Neutrophil (primary cell): ENCODE results near the gene FAM186B.

Experiments used
- H3K27ac ChIP-seq: fragments of 200-600 bp; sonication (generic); 2 replicates; pipeline ENCODE4 v1.5.1; 2016; ENCODE audit warnings: mild to moderate bottlenecking, moderate library complexity
- H3K27me3 ChIP-seq: fragments of 200-600 bp; sonication (generic); 2 replicates; pipeline ENCODE4 v1.6.0; 2016; ENCODE audit warnings: mild to moderate bottlenecking
- H3K36me3 ChIP-seq: fragments of 200-600 bp; sonication (generic); 2 replicates; pipeline ENCODE4 v1.5.1; 2017
- H3K4me1 ChIP-seq, 2 experiments: fragments of 200-600 bp in 1 of 2; sonication (generic) in 1 of 2; 1 replicate in 1 of 2; 2 replicates in 1 of 2; pipeline versions ENCODE4 v1.5.1 to v1.6.1; 2013 to 2016; ENCODE audit warnings: low read depth in 1 of 2, low read length in 1 of 2, mild to moderate bottlenecking in 1 of 2, moderate library complexity in 1 of 2; ENCODE audit not compliant: control insufficient read depth in 1 of 2, insufficient read depth in 1 of 2
- H3K4me3 ChIP-seq, 2 experiments: fragments of 200-600 bp in 1 of 2; sonication (generic) in 1 of 2; 1 replicate in 1 of 2; 2 replicates in 1 of 2; pipeline ENCODE4 v1.5.1; 2013 to 2016; ENCODE audit warnings: low read depth in 1 of 2, low read length in 1 of 2, mild to moderate bottlenecking in 1 of 2, moderate library complexity in 1 of 2
- H3K9me3 ChIP-seq: fragments of 200-600 bp; sonication (generic); 2 replicates; pipeline ENCODE4 v1.5.1; 2016
- CTCF ChIP-seq: fragments of 200-600 bp; sonication (generic); IDR thresholded peaks from 2 replicates; pipeline ENCODE4 v1.5.1; 2016; ENCODE audit warnings: antibody characterized with exemption

Gene FAM186B

GRCh38 chr12:49636979-49637755 lies 31.7 kb upstream of the FAM186B start:
- no peaks in the 10 kb centered on the region for H3K4me1 ChIP-seq
- no peak overlapping the region for H3K27ac ChIP-seq
- H3K27me3 ChIP-seq: no peaks in the 10 kb centered on the region
- no peak for TF ChIP-seq CTCF
- H3K4me3 ChIP-seq: no peak overlapping the region
- no peaks in the 10 kb centered on the region for H3K36me3 ChIP-seq
- H3K9me3 ChIP-seq: no peaks in the 10 kb centered on the region

- no peaks in the 10 kb centered on the region for H3K36me3 ChIP-seq
- H3K4me1 ChIP-seq: no peaks in the 10 kb centered on the region
- no peak overlapping the region for H3K27ac ChIP-seq
- H3K9me3 ChIP-seq: no peaks in the 10 kb centered on the region
- no peak for TF ChIP-seq CTCF
- no peak overlapping the region for H3K4me3 ChIP-seq
- H3K27me3 ChIP-seq: no peaks in the 10 kb centered on the region
Observed at GRCh38 chr12:49636574-49636973, 31.1 kb upstream of the FAM186B start.

- Histone ChIP-seq H3K36me3 (no peaks in the 10 kb centered on the region), H3K4me3 (no peak overlapping the region), H3K27me3 (no peaks in the 10 kb centered on the region), H3K27ac (no peak overlapping the region), H3K4me1 (no peaks in the 10 kb centered on the region), H3K9me3 (no peaks in the 10 kb centered on the region)
- TF ChIP-seq CTCF: no peak
Observed at GRCh38 chr12:49635656-49636055, 30.2 kb upstream of the FAM186B start.

GRCh38 chr12:49635036-49635435 lies 29.6 kb upstream of the FAM186B start:
- no peaks in the 10 kb centered on the region for H3K36me3 ChIP-seq
- H3K27ac ChIP-seq: no peak overlapping the region
- TF ChIP-seq CTCF: no peak
- H3K27me3 ChIP-seq: no peaks in the 10 kb centered on the region
- no peaks in the 10 kb centered on the region for H3K4me1 ChIP-seq
- H3K4me3 ChIP-seq: no peak overlapping the region
- H3K9me3 ChIP-seq: no peaks in the 10 kb centered on the region

- Histone ChIP-seq H3K27me3 (no peaks in the 10 kb centered on the region), H3K4me1 (no peaks in the 10 kb centered on the region), H3K27ac (no peak overlapping the region), H3K36me3 (no peaks in the 10 kb centered on the region), H3K9me3 (no peaks in the 10 kb centered on the region), H3K4me3 (no peak overlapping the region)
- no peak for TF ChIP-seq CTCF
Observed at GRCh38 chr12:49633703-49634345, 28.4 kb upstream of the FAM186B start.
